IMR-90 (cell line): ENCODE results near the gene DUSP2.

Experiments used
- BHLHE40 ChIP-seq: fragments of 150-350 bp; IDR thresholded peaks from 2 replicates; pipeline ENCODE4 v1.6.1; 2016; ENCODE audit warnings: mild to moderate bottlenecking, low read depth, low read length
- FOS ChIP-seq: fragments of 150-350 bp; IDR thresholded peaks from 2 replicates; pipeline ENCODE4 v1.6.1; 2016; ENCODE audit warnings: low read depth, low read length
- MXI1 ChIP-seq: IDR thresholded peaks from 2 replicates; pipeline ENCODE4 v1.6.1; 2012; ENCODE audit warnings: low read depth, mild to moderate bottlenecking, low read length, moderate library complexity, borderline replicate concordance
- POLR2A ChIP-seq: IDR thresholded peaks from 2 replicates; pipeline ENCODE4 v1.6.1; 2012; ENCODE audit warnings: mild to moderate bottlenecking, low read depth, low read length
- RCOR1 ChIP-seq: IDR thresholded peaks from 2 replicates; pipeline ENCODE4 v1.6.1; 2012; ENCODE audit warnings: mild to moderate bottlenecking, low read length, improper control_type of control experiment; ENCODE audit not compliant: insufficient replicate concordance
- RFX5 ChIP-seq: IDR thresholded peaks from 2 replicates; pipeline ENCODE4 v1.8.0; 2012; ENCODE audit warnings: low read depth, mild to moderate bottlenecking, low read length, moderate library complexity
- SMC3 ChIP-seq: fragments of 150-350 bp; IDR thresholded peaks from 2 replicates; pipeline ENCODE4 v1.6.1; 2016; ENCODE audit warnings: low read depth, mild to moderate bottlenecking, antibody characterized with exemption, low read length, moderate library complexity
- TF ChIP-seq, protein P1 (sequence below): conservative IDR thresholded peaks from 2 replicates; pipeline ENCODE4 v1.5.1; 2012; ENCODE audit warnings: mild to moderate bottlenecking, low read depth, low read length, improper control_type of control experiment
- TF ChIP-seq, protein P2 (sequence below): fragments of 150-350 bp; IDR thresholded peaks from 2 replicates; pipeline ENCODE4 v1.6.1; 2016; ENCODE audit warnings: low read depth, mild to moderate bottlenecking, low read length, moderate library complexity, borderline replicate concordance

DNA sequence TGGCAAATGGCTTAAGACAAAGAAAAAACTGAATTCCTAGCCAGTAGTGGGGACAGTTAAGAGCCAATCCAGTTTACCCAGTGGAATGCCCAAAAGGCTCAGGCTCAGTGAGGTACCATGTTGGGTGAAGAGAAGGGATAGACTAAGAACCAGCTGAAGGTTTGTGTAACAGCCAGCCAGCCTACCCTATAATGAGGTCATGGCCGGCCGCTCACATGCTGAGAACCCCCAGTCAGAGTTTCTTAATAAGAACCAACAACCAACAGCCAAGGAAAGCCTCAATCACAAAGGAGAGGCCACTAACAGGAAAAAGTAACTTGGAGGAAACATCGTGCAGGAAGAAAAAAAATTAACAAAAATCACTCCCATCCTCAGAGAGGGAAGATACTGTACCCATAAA, 25.4 kb upstream of the DUSP2 start:
- TF ChIP-seq, protein P1, sequence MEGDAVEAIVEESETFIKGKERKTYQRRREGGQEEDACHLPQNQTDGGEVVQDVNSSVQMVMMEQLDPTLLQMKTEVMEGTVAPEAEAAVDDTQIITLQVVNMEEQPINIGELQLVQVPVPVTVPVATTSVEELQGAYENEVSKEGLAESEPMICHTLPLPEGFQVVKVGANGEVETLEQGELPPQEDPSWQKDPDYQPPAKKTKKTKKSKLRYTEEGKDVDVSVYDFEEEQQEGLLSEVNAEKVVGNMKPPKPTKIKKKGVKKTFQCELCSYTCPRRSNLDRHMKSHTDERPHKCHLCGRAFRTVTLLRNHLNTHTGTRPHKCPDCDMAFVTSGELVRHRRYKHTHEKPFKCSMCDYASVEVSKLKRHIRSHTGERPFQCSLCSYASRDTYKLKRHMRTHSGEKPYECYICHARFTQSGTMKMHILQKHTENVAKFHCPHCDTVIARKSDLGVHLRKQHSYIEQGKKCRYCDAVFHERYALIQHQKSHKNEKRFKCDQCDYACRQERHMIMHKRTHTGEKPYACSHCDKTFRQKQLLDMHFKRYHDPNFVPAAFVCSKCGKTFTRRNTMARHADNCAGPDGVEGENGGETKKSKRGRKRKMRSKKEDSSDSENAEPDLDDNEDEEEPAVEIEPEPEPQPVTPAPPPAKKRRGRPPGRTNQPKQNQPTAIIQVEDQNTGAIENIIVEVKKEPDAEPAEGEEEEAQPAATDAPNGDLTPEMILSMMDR: no peak
- TF ChIP-seq FOS (no peak), BHLHE40 (no peak), POLR2A (no peak), MXI1 (no peak), SMC3 (no peak), RFX5 (no peak), RCOR1 (no peak)
- TF ChIP-seq, protein P2, sequence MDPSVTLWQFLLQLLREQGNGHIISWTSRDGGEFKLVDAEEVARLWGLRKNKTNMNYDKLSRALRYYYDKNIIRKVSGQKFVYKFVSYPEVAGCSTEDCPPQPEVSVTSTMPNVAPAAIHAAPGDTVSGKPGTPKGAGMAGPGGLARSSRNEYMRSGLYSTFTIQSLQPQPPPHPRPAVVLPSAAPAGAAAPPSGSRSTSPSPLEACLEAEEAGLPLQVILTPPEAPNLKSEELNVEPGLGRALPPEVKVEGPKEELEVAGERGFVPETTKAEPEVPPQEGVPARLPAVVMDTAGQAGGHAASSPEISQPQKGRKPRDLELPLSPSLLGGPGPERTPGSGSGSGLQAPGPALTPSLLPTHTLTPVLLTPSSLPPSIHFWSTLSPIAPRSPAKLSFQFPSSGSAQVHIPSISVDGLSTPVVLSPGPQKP: no peak
